SKM-1 (cell line): Measurements from ENCODE around the gene TMEM81.

Experiments used
- DNase-seq: peaks from one replicate; lab custom pipeline; 2025; ENCODE audit not compliant: unreplicated experiment; lab: John Stamatoyannopoulos, UW

The TMEM81 gene

GRCh38 chr1:205038132-205038786 is 46.0 kb downstream of the TMEM81 start:
- DNase-seq, result no peak

DNA sequence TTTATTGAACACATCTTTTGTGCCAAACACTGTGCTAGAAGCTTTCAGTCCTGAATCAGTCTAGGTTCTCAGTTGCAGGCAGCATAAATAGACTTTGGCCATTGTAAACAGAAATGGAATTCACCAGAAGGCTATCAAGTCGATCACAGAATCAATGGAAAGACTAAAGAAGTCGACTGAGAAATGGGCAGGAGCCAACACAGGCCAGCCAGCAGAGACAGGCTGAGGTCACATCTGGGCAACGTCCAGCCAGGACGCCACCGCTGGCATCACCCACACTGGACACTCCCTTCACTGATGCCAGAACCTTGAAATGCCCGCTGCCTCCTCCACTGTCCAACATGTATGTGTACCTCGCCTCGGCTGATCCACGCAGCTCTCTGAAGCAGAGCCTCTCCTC is 46.7 kb downstream of the TMEM81 start:
- DNase-seq, result no peak
